ENCODE results near the gene GCNT2.

Gene GCNT2

GRCh38 chr6:10534419-10534762, 13.2 kb downstream of the GCNT2 start:
- Histone ChIP-seq H3K4me3 (no peak overlapping the region), H3K36me3 (no peaks in the 10 kb centered on the region), H3K27me3 (no peaks in the 10 kb centered on the region), H3K4me1 (no peaks in the 10 kb centered on the region), H3K27ac (no peak overlapping the region), H3K9me3 (no peaks in the 10 kb centered on the region)
- TF ChIP-seq CTCF (IDR thresholded peaks at IDR 0.05), result no peak
- intact Hi-C loops (cut with DNase I; ENCODE audit: low total_unique reads), result no loop called here
- no peak for DNase-seq

GRCh38 chr6:10535193-10535592, 14.0 kb downstream of the GCNT2 start:
- intact Hi-C loops (cut with DNase I; ENCODE audit: low total_unique reads), result no loop called here
- Histone ChIP-seq H3K27me3 (no peaks in the 10 kb centered on the region), H3K36me3 (no peaks in the 10 kb centered on the region), H3K27ac (no peak overlapping the region), H3K4me3 (no peak overlapping the region), H3K4me1 (no peaks in the 10 kb centered on the region), H3K9me3 (no peaks in the 10 kb centered on the region)
- TF ChIP-seq CTCF (IDR thresholded peaks at IDR 0.05), result no peak
- no peak for DNase-seq

- H3K4me1 ChIP-seq, result no peaks in the 10 kb centered on the region
- H3K36me3 ChIP-seq, result no peaks in the 10 kb centered on the region
- no peak overlapping the region for H3K4me3 ChIP-seq
- H3K27me3 ChIP-seq, result no peaks in the 10 kb centered on the region
- H3K27ac ChIP-seq, result no peak overlapping the region
- intact Hi-C loops (cut with DNase I; ENCODE audit: low total_unique reads), result no loop called here
- no peaks in the 10 kb centered on the region for H3K9me3 ChIP-seq
- TF ChIP-seq CTCF (IDR thresholded peaks at IDR 0.05), result no peak
- DNase-seq, result no peak
These were observed 16.6 kb downstream of the GCNT2 start for GRCh38 chr6:10537726-10538125.

GRCh38 chr6:10540073-10540746, 19.1 kb downstream of the GCNT2 start:
- H3K36me3 ChIP-seq, result no peaks in the 10 kb centered on the region
- H3K27ac ChIP-seq, result no peak overlapping the region
- no peaks in the 10 kb centered on the region for H3K9me3 ChIP-seq
- TF ChIP-seq CTCF (IDR thresholded peaks at IDR 0.05), result no peak
- no peak for DNase-seq
- no peaks in the 10 kb centered on the region for H3K4me1 ChIP-seq
- H3K27me3 ChIP-seq, result peaks cover 0 to 2% of the 10 kb centered on the region in 2 donors
- intact Hi-C loops (cut with DNase I; ENCODE audit: low total_unique reads), result no loop called here
- no peak overlapping the region for H3K4me3 ChIP-seq

GRCh38 chr6:10541591-10541990, 20.4 kb downstream of the GCNT2 start:
- Histone ChIP-seq H3K9me3 (no peaks in the 10 kb centered on the region), H3K27me3 (peaks cover 0 to 2% of the 10 kb centered on the region in 2 donors), H3K36me3 (no peaks in the 10 kb centered on the region), H3K27ac (no peak overlapping the region), H3K4me1 (peaks cover 0 to 5% (median 0%) of the 10 kb centered on the region in 4 donors), H3K4me3 (no peak overlapping the region)
- no peak for TF ChIP-seq CTCF (IDR thresholded peaks at IDR 0.05)
- no peak for DNase-seq
- intact Hi-C loops (cut with DNase I; ENCODE audit: low total_unique reads), result no loop called here

GRCh38 chr6:10542213-10542612, 21.1 kb downstream of the GCNT2 start:
- intact Hi-C loops (cut with DNase I; ENCODE audit: low total_unique reads), result no loop called here
- Histone ChIP-seq H3K27ac (no peak overlapping the region), H3K9me3 (no peaks in the 10 kb centered on the region), H3K27me3 (peaks cover 0 to 2% of the 10 kb centered on the region in 2 donors), H3K36me3 (no peaks in the 10 kb centered on the region), H3K4me3 (no peak overlapping the region), H3K4me1 (peaks cover 0 to 5% (median 0%) of the 10 kb centered on the region in 4 donors)
- TF ChIP-seq CTCF (IDR thresholded peaks at IDR 0.05), result no peak
- DNase-seq, result no peak

All from tibial artery (tissue), 4 donors.